H1 (cell line): ENCODE results near the gene AKAP12. TPM values are rescaled to one million over a fixed set of nuclear protein-coding genes. Genes with fewer than 3 reads are reported as not detected.

Experiments used
- BRCA1 ChIP-seq: IDR thresholded peaks from 2 replicates; pipeline ENCODE4 v1.6.1; 2012; ENCODE audit warnings: low read depth, low read length, improper control_type of control experiment
- EP300 ChIP-seq, 2 experiments: IDR thresholded peaks; 1 replicate in 1 of 2; 2 replicates in 1 of 2; pipeline ENCODE4 v1.6.1; 2011 to 2012; ENCODE audit warnings: low read depth in 2 of 2, low read length in 2 of 2, mild to moderate bottlenecking in 2 of 2, borderline replicate concordance in 1 of 2, inconsistent platforms in 1 of 2, moderate library complexity in 1 of 2
- NRF1 ChIP-seq: IDR thresholded peaks from 2 replicates; pipeline ENCODE4 v1.6.1; 2011; ENCODE audit warnings: mild to moderate bottlenecking, low read depth, low read length, improper control_type of control experiment
- RXRA ChIP-seq: IDR thresholded peaks from 2 replicates; pipeline ENCODE4 v1.6.1; 2011; ENCODE audit warnings: low read depth, mild to moderate bottlenecking, low read length, moderate library complexity; ENCODE audit not compliant: insufficient read depth
- TAF1 ChIP-seq: IDR thresholded peaks from 2 replicates; pipeline ENCODE4 v1.6.1; 2011; ENCODE audit warnings: mild to moderate bottlenecking, low read depth, low read length
- polyA plus RNA-seq, 7 experiments: library from polyadenylated mRNA; depleted of rRNA in 3 of 7; stranded (reverse) in 5 of 7; unstranded in 2 of 7; fragments of >200 nt in 5 of 7; fragments of 200-250 nt in 2 of 7; gene quantifications; 1 replicate in 5 of 7; 2 replicates in 1 of 7; 4 replicates in 1 of 7; pipeline versions ENCODE4 v1.2.1 to v1.2.3, GENCODE V29; 2011 to 2013; ENCODE audit warnings: missing spikeins in 2 of 7, mixed read lengths in 2 of 7
- total RNA-seq: library from RNA; stranded (reverse); fragmentation: NEBNext Ultra II Directional; extraction: Animal tissue kit (Norgen Biotek cat#: 25700); gene quantifications from 2 replicates; pipeline ENCODE4 v1.2.1, GENCODE V29; 2021

Gene AKAP12
- total and polyA plus RNA-seq, 2 of the 8 experiments (the other 6 are each of a cell fraction or from before 2014, with no cell fraction given) = 14.6 to 79.2 TPM

- TF ChIP-seq BRCA1 (no peak), EP300 (IDR thresholded peaks at IDR 0.05; ENCODE audit: borderline replicate concordance in 1 of 2, low read depth in 2 of 2, low read length in 2 of 2) (no peak), TAF1 (no peak), NRF1 (no peak), RXRA (no peak)
Observed at GRCh38 chr6:151284548-151285017, 44.8 kb downstream of the AKAP12 start (continued).
